H1 (cell line): ENCODE measurements around the gene WDR4. TPM values are rescaled to one million over a fixed set of nuclear protein-coding genes. Genes with fewer than 3 reads are reported as not detected.
A peak's percentile ranks its signal among the peaks of the same experiment; 100 is the strongest.

Experiments
- CTCF ChIA-PET: fragments of 300-600 bp; sonication (Branson Sonifier 250); formaldehyde crosslinking; loops from one replicate; lab custom pipeline; 2021; ENCODE audit not compliant: partially characterized antibody; lab: Charles Lee
- POLR2A ChIA-PET: fragments of 300-600 bp; sonication (Branson Sonifier 250); formaldehyde crosslinking; loops from one replicate; lab custom pipeline; 2021; ENCODE audit warnings: inconsistent platforms; ENCODE audit not compliant: partially characterized antibody; lab: Charles Lee
- DNase-seq, 2 experiments: peaks; one replicate each; pipeline versions ENCODE4 v3.0.0 to v3.0.0-alpha.2; 2010 to 2022; ENCODE audit warnings: low spot score in 2 of 2, low read depth in 1 of 2, mixed read lengths in 1 of 2
- FAIRE-seq: peaks from 2 replicates; lab custom pipeline; 2011; peaks lifted over from hg19 to GRCh38; lab: Jason Lieb, UNC
- H2AFZ ChIP-seq: 2 replicates; pipeline ENCODE4 v1.8.1; 2012; ENCODE audit warnings: low read length, inconsistent platforms
- H2AK5ac ChIP-seq: 2 replicates; pipeline ENCODE4 v1.6.1; 2013; ENCODE audit warnings: low read depth, low read length
- H2BK120ac ChIP-seq: replicated peaks from 2 replicates; pipeline ENCODE3; 2013; ENCODE audit warnings: low read depth, low read length, inconsistent platforms
- H2BK12ac ChIP-seq: 2 replicates; pipeline ENCODE4 v1.6.1; 2013; ENCODE audit warnings: low read depth, low read length
- H2BK15ac ChIP-seq: 2 replicates; pipeline ENCODE4 v1.6.1; 2013; ENCODE audit warnings: low read length
- H2BK20ac ChIP-seq: 2 replicates; pipeline ENCODE4 v1.6.1; 2013; ENCODE audit warnings: low read length
- H2BK5ac ChIP-seq: 2 replicates; pipeline ENCODE4 v1.6.1; 2013; ENCODE audit warnings: low read depth, low read length
- H3K14ac ChIP-seq: 2 replicates; pipeline ENCODE4 v1.6.1; 2013; ENCODE audit warnings: inconsistent platforms; ENCODE audit not compliant: insufficient read length
- H3K18ac ChIP-seq: 2 replicates; pipeline ENCODE4 v1.6.1; 2013; ENCODE audit warnings: low read length; ENCODE audit errors: extremely low read depth
- H3K23ac ChIP-seq: 2 replicates; pipeline ENCODE4 v1.6.1; 2013; ENCODE audit warnings: inconsistent platforms; ENCODE audit not compliant: insufficient read length
- H3K23me2 ChIP-seq: 2 replicates; pipeline ENCODE4 v1.6.1; 2013; ENCODE audit warnings: low read depth, low read length
- H3K27ac ChIP-seq: 2 replicates; pipeline ENCODE4 v1.6.1; 2011; ENCODE audit warnings: low read depth, low read length, inconsistent platforms
- H3K27me3 ChIP-seq, 4 experiments: replicated peaks in 1 of 4; 1 replicate in 1 of 4; 2 replicates in 3 of 4; pipeline versions ENCODE4 v1.6.1 to v1.8.1; 2011 to 2013; ENCODE audit warnings: low read length in 3 of 4, mild to moderate bottlenecking in 3 of 4, inconsistent platforms in 2 of 4, mixed read lengths in 2 of 4, moderate library complexity in 1 of 4; ENCODE audit not compliant: control insufficient read depth in 3 of 4, insufficient read depth in 3 of 4; ENCODE audit errors: extremely low read depth in 1 of 4
- H3K36me3 ChIP-seq, 4 experiments: 2 replicates each; pipeline versions ENCODE4 v1.6.1 to v1.8.1; 2011 to 2013; ENCODE audit warnings: mild to moderate bottlenecking in 4 of 4, low read length in 3 of 4, moderate library complexity in 2 of 4, control low read depth in 1 of 4, inconsistent platforms in 1 of 4; ENCODE audit not compliant: insufficient read depth in 4 of 4, control insufficient read depth in 2 of 4
- H3K4ac ChIP-seq: replicated peaks from 2 replicates; pipeline ENCODE3; 2013; ENCODE audit warnings: low read length, low read depth, mixed read lengths, inconsistent platforms; ENCODE audit not compliant: insufficient read length
- H3K4me1 ChIP-seq, 4 experiments: replicated peaks in 1 of 4; 1 replicate in 1 of 4; 2 replicates in 3 of 4; pipeline versions ENCODE4 v1.6.1 to v1.8.1; 2011 to 2013; ENCODE audit warnings: low read length in 3 of 4, inconsistent platforms in 2 of 4, mixed read lengths in 1 of 4; ENCODE audit not compliant: insufficient read depth in 4 of 4, control insufficient read depth in 3 of 4
- H3K4me2 ChIP-seq, 2 experiments: 2 replicates each; pipeline versions ENCODE4 v1.6.1 to v1.8.1; 2011 to 2013; ENCODE audit warnings: low read depth in 2 of 2, low read length in 2 of 2, control low read depth in 1 of 2, inconsistent platforms in 1 of 2, mild to moderate bottlenecking in 1 of 2; ENCODE audit not compliant: insufficient read depth in 1 of 2
- H3K4me3 ChIP-seq, 4 experiments: fragments of 200-600, 300-600 bp in 1 of 4; sonication (generic), shearing (Covaris generic), sonication (Bioruptor Twin) in 1 of 4; 2 replicates each; pipeline versions ENCODE4 v1.5.1 to v1.8.1; 2011 to 2016; ENCODE audit warnings: low read length in 4 of 4, low read depth in 3 of 4, control low read depth in 2 of 4, inconsistent platforms in 2 of 4, mild to moderate bottlenecking in 2 of 4, mixed read lengths in 1 of 4, moderate library complexity in 1 of 4; ENCODE audit not compliant: insufficient read depth in 2 of 4; ENCODE audit errors: extremely low read depth in 1 of 4
- H3K56ac ChIP-seq: replicated peaks from 2 replicates; pipeline ENCODE3; 2013; ENCODE audit warnings: low read depth, mild to moderate bottlenecking, mixed read lengths, low read length, inconsistent platforms; ENCODE audit not compliant: insufficient read length
- H3K79me1 ChIP-seq: 2 replicates; pipeline ENCODE4 v1.6.1; 2013; ENCODE audit warnings: low read depth, low read length, control low read depth
- H3K79me2 ChIP-seq, 2 experiments: 2 replicates each; pipeline versions ENCODE4 v1.6.1 to v1.8.1; 2012 to 2013; ENCODE audit warnings: low read length in 2 of 2, mild to moderate bottlenecking in 2 of 2, inconsistent platforms in 1 of 2; ENCODE audit not compliant: insufficient read depth in 2 of 2, control insufficient read depth in 1 of 2
- H3K9ac ChIP-seq, 4 experiments: replicated peaks in 1 of 4; 1 replicate in 1 of 4; 2 replicates in 3 of 4; pipeline versions ENCODE4 v1.6.1 to v1.8.1; 2011 to 2013; ENCODE audit warnings: low read depth in 3 of 4, low read length in 3 of 4, control low read depth in 2 of 4, mild to moderate bottlenecking in 2 of 4, moderate library complexity in 2 of 4, inconsistent platforms in 1 of 4; ENCODE audit errors: extremely low read depth in 1 of 4
- H3K9me3 ChIP-seq, 2 experiments: 2 replicates each; pipeline versions ENCODE4 v1.6.1 to v1.8.1; 2012 to 2013; ENCODE audit warnings: mild to moderate bottlenecking in 2 of 2, moderate library complexity in 2 of 2, control low read depth in 1 of 2, inconsistent platforms in 1 of 2, low read depth in 1 of 2, low read length in 1 of 2, mixed read lengths in 1 of 2; ENCODE audit not compliant: insufficient read depth in 2 of 2
- H4K20me1 ChIP-seq, 2 experiments: replicated peaks in 1 of 2; 2 replicates each; pipeline versions ENCODE3 to v1.8.1; 2011 to 2013; ENCODE audit warnings: inconsistent platforms in 2 of 2, low read length in 2 of 2, mild to moderate bottlenecking in 1 of 2; ENCODE audit not compliant: insufficient read depth in 2 of 2, control insufficient read depth in 1 of 2
- H4K5ac ChIP-seq: 2 replicates; pipeline ENCODE4 v1.6.1; 2013; ENCODE audit warnings: low read length, low read depth, mixed read lengths, inconsistent platforms; ENCODE audit not compliant: insufficient read length
- H4K8ac ChIP-seq: 2 replicates; pipeline ENCODE4 v1.8.0; 2013; ENCODE audit warnings: mild to moderate bottlenecking, moderate library complexity, low read length, inconsistent platforms; ENCODE audit not compliant: insufficient read depth; ENCODE audit errors: extremely low read depth
- H4K91ac ChIP-seq: replicated peaks from 2 replicates; pipeline ENCODE3; 2013; ENCODE audit warnings: low read length, mixed read lengths, inconsistent platforms; ENCODE audit not compliant: insufficient read length
- POLR2AphosphoS5 ChIP-seq: IDR thresholded peaks from 2 replicates; pipeline ENCODE4 v1.6.1; 2011; ENCODE audit warnings: low read depth, low read length
- ZNF274 ChIP-seq: IDR thresholded peaks from 2 replicates; pipeline ENCODE4 v1.7.0; 2012; ENCODE audit warnings: low read length, borderline replicate concordance; ENCODE audit errors: extremely low read depth
- WGBS, 2 experiments: shearing (Covaris generic) in 1 of 2; methylation state at CpG; one replicate each; pipeline versions ENCODE4 v1.1.6 to v1.1.7; 2013 to 2015; ENCODE audit warnings: low lambda C conversion rate in 2 of 2, mixed read lengths in 2 of 2, inconsistent platforms in 1 of 2, low coverage in 1 of 2, missing lambda C conversion rate in 1 of 2; ENCODE audit not compliant: insufficient replicate concordance in 2 of 2, insufficient coverage in 1 of 2, insufficient read length in 1 of 2; ENCODE audit errors: extremely low coverage in 1 of 2, missing lambda C conversion rate in 1 of 2; 5-methylcytosine and 5-hydroxymethylcytosine counted together
- polyA plus RNA-seq, 7 experiments: library from polyadenylated mRNA; depleted of rRNA in 3 of 7; stranded (reverse) in 5 of 7; unstranded in 2 of 7; fragments of >200 nt in 5 of 7; fragments of 200-250 nt in 2 of 7; gene quantifications; 1 replicate in 5 of 7; 2 replicates in 1 of 7; 4 replicates in 1 of 7; pipeline versions ENCODE4 v1.2.1 to v1.2.3, GENCODE V29; 2011 to 2013; ENCODE audit warnings: missing spikeins in 2 of 7, mixed read lengths in 2 of 7
- total RNA-seq: library from RNA; stranded (reverse); fragmentation: NEBNext Ultra II Directional; extraction: Animal tissue kit (Norgen Biotek cat#: 25700); gene quantifications from 2 replicates; pipeline ENCODE4 v1.2.1, GENCODE V29; 2021

The WDR4 gene
- total and polyA plus RNA-seq, 2 of the 8 experiments (the other 6 are each of a cell fraction or from before 2014, with no cell fraction given): 28.9 to 47.8 TPM

GRCh38 chr21:42840411-42841155, 38.8 kb downstream of the WDR4 start:
- TF ChIP-seq ZNF274 (no peak), POLR2AphosphoS5 (peak; percentile 8; the same call in 1 of the 2 replicates)
- Histone ChIP-seq H4K8ac (0 out of 2 replicates have a peak overlapping the region, but pooled peaks have one; percentile 86), H2AK5ac (no peak overlapping the region), H3K79me1 (peaks cover 16% of the 10 kb centered on the region), H3K9me3 (no peaks in the 10 kb centered on the region), H2BK5ac (peak overlapping the region; percentile 9; the same call in 1 of the 2 replicates), H4K91ac (no peak overlapping the region), H3K56ac (no peak overlapping the region), H2BK120ac (peak overlapping the region; percentile 73), H3K27ac (no peak overlapping the region), H2BK20ac (no peak overlapping the region), H3K27me3 (no peaks in the 10 kb centered on the region; a peak in 1 of 7 replicates), H3K4ac (peak overlapping the region; percentile 72), H3K9ac (peak overlapping the region in 1 of 4 experiments; percentile 11; a peak in 1 of 7 replicates), H2BK15ac (no peak overlapping the region), H3K4me3 (no peak overlapping the region), H2AFZ (no peak overlapping the region), H3K23me2 (peaks cover 4% of the 10 kb centered on the region; the same call in 1 of the 2 replicates), H3K4me1 (no peaks in the 10 kb centered on the region; a peak in 1 of 7 replicates), H3K14ac (no peak overlapping the region), H4K20me1 (peaks cover 18 to 26% of the 10 kb centered on the region in 2 experiments), H3K18ac (no peak overlapping the region), H3K4me2 (no peak overlapping the region), H3K23ac (no peak overlapping the region), H3K79me2 (peaks cover 0 to 21% of the 10 kb centered on the region in 2 experiments; a peak in 3 of 4 replicates), H4K5ac (no peak overlapping the region), H3K36me3 (peaks cover 21 to 48% (median 38%) of the 10 kb centered on the region in 4 experiments; a peak in 7 of 8 replicates), H2BK12ac (peak overlapping the region; percentile 0; the same call in 1 of the 2 replicates)
- no peak for FAIRE-seq
- POLR2A ChIA-PET: interaction anchor here (1.4 to 2.4 kb wide), 2 partner anchors 10 to 188 kb away, joined by 4 to 9 read pairs; no protein-coding TSS in a partner anchor
- CTCF ChIA-PET: no interaction called here
- DNase-seq: no peak
- 95 to 100% methylated on average over 1 to 14 of the region's 14 CpGs for WGBS, 2 experiments
